Stimulated activated CD8-positive, alpha-beta memory T cell treated with anti-CD3 and anti-CD28 coated beads, Interleukin-4, amount 100 ng/mL, for 24 hours (primary cell): Measurements from ENCODE around the gene TRMT10A.
"Not testable (repeated sequence)": the region's sequence is repeated elsewhere in the genome, so short reads cannot be mapped to it uniquely, and the experiment has no call there.

Experiments
- DNase-seq: peaks from one replicate; pipeline ENCODE4 v3.0.0-alpha.2; 2020; ENCODE audit warnings: low read depth

The TRMT10A gene

GRCh38 chr4:99552872-99553271 is 11.0 kb downstream of the TRMT10A start:
- DNase-seq: no peak

DNA sequence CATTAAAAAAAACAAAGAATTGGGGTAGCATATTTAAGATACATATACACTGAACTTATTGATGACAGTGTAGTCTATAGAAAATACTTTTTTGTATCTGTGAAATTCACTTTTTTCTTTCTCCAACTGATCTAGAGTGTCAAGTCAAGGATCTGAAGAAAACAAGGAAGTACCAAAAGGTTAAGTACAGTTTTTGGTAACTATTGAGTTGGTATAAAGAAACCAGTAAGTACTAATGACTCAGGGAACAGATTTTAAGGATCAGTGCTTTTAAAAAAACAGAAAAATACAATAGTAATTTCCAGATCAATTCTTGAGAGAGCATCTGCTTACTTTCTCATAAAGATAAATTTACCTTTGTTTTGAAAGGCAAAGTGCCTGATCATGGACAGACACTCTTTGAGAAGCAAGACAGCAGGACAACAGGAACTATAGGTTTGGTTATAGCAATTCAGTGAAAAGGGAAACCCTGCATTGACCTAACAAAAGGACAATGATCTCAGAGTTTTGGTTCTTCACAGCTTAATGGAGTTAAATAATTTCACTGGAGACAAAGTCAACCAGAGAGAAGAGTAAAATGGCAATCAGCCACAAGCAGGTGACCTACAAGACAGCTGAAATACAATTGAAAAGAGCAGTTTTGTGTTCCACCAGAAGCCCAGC is 23.4 kb downstream of the TRMT10A start:
- no peak for DNase-seq

- no peak for DNase-seq
Measured at GRCh38 chr4:99537674-99538073, 26.2 kb downstream of the TRMT10A start.

DNA sequence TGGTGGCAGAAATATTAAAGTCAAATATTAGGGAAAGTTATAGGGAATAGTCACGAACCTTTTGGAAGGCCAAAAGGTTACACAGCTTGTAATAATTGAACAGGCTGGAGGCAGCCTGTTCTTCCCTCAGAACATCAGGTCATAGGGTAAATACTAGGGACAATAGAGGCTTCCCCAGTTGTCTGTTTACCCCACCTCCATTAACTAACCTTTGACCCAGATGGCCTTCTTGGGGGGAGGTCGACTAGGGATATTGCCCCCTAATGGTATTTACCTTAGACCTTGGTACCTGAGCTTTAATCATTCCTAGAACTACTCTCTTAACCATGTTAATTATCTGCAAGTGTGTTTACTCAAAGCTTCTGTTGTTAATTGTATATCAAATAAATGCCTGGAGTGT is 27.0 kb downstream of the TRMT10A start:
- no peak for DNase-seq

DNA sequence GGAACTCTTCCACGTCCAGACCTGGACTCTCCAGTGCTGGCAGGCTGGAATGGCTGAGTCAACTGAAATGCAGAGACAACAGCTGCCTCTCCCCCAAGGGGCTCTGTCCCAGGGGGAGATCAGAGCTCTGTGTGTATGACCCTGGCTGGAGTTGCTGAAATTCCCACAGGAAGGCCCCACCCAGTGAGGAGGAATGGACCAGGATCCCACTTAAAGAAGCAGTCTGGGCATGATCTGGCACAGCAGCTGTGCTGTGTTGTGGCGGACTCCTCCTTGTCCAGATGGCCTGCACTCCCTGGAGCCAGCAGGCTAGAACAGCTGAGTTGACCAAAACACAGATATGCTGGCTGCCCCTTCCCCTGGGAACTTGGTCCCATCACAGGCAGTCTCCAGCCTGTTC is 27.6 kb downstream of the TRMT10A start:
- DNase-seq: no peak

- DNase-seq: not testable (repeated sequence)
Measured at GRCh38 chr4:99534699-99535098, 29.1 kb downstream of the TRMT10A start.

DNA sequence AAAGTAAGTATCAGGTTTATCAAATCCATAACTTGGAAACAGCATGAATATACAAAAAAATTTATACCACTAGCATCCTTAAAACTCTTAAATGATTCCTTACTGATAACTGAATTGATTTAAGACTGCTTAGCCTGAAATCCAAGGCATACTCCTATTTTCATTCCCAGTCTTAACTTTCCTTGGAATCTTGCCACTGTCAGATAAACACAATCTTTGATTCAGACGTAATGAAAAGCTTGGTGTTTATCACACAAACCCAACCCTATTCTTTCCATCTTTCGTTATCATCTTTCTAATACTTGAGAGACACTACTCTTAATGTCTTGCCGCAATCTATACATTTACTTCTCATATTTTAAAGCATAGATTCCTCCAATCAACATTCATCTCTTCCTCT is 33.9 kb downstream of the TRMT10A start:
- DNase-seq: no peak

DNA sequence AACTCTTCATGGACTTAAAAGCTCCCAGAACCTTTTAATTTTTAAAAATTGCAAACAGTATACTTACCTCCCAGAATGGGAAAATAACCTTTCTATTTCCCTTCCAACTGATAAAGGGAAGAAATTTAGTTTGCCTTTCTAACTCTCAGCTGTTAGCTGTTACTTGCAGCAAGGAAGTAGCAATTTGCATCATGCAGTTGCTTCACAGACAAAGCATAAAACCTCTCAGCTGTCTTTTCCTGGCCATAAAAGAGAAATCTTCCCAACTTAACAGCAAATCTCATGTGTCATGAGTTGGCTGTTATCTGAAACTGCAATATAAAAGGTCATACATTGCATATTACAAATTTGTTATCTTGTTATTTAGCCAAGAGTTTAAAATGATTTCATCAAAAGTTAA is 34.6 kb downstream of the TRMT10A start:
- DNase-seq: no peak

DNA sequence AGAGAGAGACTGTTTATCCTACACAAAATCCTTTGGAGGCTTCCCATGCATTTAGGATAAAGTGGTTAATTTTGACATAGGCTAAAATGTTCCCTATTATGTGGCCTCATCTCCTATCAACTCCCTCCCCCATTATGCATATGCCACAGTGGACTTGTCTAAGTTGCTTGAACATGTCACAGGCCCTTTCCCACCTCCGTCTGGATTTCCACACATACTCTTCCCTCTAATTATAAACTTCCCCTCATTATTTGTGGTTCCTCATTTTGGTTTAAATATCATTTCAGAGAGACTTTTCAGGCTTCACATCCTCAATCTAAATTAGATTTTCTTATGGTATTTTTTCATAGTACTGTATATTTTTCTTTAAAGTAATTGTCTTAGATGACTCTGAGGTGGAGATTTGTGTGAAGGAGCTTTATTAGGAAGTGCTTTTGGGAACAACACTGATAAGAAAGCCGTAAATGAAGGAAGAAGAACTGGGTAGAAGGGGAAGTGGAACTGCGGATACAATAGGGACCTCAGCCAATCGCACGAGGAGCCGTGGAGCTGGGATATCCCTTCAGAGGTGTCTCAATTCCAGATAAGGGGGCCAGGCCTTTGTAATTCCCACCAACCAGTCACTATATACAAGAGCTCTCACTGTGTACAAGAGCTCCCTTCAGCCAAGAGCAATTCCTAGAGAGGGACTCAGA is 45.1 kb downstream of the TRMT10A start:
- no peak for DNase-seq

DNA sequence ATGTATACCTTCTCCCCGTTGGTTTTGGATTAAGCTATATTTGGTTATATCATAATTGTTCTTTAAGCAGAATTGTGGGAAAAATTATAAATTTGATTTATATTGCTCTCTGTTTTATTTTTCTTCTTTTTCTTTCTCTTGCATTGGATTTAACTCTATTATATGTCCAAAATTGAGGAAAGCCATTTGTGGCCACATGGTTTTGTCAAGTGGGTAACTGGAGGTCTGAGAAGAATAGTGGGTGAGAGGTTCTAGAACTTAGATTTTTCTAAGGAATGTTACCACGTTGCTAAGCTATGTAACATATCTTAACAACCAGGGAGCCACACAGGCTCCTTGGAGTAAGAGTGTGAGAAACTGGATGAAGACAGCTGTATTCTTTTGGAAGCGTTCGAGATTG is 53.1 kb downstream of the TRMT10A start, which contains the start of gene C4orf17:
Gene C4orf17, plus strand, starts transcription at position 301 of the 400 bp plus-strand sequence. CDS start 2,061 bp downstream, outside the sequence.
- DNase-seq: no peak

GRCh38 chr4:99507762-99508161 is 56.1 kb downstream of the TRMT10A start:
- DNase-seq: no peak

GRCh38 chr4:99507349-99507748 is 56.5 kb downstream of the TRMT10A start:
- DNase-seq: no peak

- DNase-seq: no peak
Measured at GRCh38 chr4:99506781-99507180, 57.1 kb downstream of the TRMT10A start.

DNA sequence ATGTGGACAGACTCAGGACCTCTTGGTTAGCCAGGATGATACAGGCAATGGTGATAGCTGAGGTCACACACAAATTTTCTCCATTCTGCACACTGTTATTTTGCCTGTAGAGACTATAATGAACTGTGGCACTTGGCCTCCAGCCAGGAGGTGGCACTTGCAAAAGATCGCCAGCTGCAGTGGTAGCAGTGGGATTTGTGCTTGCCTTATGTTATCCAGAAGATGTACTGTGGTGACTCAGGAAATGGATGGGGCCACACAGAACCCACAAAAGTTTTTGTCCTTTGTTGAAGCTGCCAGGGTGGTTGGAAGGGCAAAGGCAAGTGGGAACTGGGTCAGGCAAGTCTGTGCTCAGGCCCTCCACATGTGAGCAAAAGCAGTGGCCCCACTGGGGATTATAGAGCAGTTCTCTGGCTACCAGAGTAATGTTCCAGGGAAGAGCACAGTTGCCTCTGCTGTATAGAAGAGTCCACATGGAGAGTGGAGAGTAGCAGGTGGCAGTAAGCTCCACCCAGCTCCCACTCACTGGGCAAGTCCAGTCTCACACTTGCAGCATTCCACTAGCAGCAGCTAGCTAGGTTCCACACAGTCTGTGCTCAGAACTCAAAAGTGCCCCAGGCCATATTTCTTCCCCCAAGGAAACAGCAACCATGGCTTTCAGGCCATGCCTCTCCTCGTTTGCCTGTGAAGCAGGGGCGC is 58.9 kb downstream of the TRMT10A start:
- no peak for DNase-seq
